Left kidney (tissue), 2 donors: ENCODE results near the gene SNX6. TPM values are rescaled to one million over a fixed set of nuclear protein-coding genes. Genes with fewer than 3 reads are reported as not detected.
"Not testable (repeated sequence)": the region's sequence is repeated elsewhere in the genome, so short reads cannot be mapped to it uniquely, and the experiment has no call there.

Experiments used
- DNase-seq: peaks from one replicate; pipeline ENCODE4 v3.0.0-alpha.2; 2013
- polyA plus RNA-seq: library from polyadenylated mRNA; unstranded; fragments of 120-200 nt; gene quantifications from one replicate; pipeline ENCODE4 v1.2.1, GENCODE V29; 2013; ENCODE audit not compliant: insufficient read length

The SNX6 gene
- polyA plus RNA-seq, 1 donor, result 128 TPM

GRCh38 chr14:34571771-34572170 lies 58.2 kb downstream of the SNX6 start:
- DNase-seq, result no peak

DNA sequence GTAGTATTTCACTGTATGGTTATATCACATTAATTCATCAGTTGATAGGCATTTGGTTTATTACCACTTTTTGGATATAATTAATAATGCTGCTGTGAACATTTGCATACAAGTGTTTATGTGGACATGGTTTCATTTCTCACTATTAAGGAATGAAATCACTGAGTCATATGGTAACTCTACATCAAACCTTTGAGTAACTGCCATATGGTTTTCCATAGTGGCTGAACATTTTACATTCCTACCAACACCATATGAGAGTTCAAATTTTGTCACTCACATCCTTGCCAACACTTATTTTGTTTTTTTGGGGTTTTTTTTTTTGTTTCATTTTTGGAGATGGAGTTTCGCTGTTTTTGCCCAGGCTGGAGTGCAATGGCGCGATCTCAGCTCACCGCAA lies 60.2 kb downstream of the SNX6 start:
- no peak for DNase-seq

DNA sequence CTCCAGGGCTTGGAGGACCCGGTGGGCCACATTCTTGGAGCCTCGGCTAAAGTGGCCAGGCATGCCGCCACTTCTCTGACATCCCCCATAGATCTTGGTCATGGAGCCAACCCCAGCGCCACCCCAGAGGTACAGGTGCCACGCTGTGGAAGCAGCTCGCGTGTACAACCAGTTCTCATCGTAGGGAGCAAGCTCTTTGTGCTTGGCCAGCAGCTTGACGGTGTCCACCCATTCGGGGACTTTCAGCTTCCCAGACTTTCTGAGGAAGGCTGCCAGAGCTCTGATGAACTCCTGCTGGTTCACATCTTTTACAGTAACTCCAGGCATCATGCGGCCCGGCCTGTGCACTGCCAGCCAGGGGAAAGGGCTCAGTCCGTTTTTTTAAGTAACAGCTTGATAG lies 61.1 kb downstream of the SNX6 start:
- DNase-seq, result no peak

DNA sequence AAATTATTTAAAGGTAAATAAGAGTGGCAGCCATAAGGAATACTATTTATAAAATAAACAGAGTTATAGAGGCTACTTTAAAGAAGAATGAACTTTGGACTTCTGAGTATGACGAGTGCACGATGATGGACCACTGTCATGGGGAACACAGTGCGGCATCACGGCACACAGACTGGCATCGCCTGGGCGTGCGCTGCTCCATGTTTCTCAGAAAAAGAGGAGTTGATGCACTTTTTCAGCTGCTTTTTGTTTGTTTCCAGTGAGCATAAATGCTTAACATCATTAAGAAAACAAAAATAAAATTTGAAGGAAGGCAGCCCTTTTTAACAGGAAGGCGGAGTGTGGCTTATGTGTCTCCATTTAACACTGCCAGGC lies 67.2 kb downstream of the SNX6 start:
- DNase-seq, result no peak

- DNase-seq, result not testable (repeated sequence)
These were observed 67.7 kb downstream of the SNX6 start for GRCh38 chr14:34562037-34562775.

- not testable (repeated sequence) for DNase-seq
These were observed 73.5 kb downstream of the SNX6 start for GRCh38 chr14:34556498-34556829.

DNA sequence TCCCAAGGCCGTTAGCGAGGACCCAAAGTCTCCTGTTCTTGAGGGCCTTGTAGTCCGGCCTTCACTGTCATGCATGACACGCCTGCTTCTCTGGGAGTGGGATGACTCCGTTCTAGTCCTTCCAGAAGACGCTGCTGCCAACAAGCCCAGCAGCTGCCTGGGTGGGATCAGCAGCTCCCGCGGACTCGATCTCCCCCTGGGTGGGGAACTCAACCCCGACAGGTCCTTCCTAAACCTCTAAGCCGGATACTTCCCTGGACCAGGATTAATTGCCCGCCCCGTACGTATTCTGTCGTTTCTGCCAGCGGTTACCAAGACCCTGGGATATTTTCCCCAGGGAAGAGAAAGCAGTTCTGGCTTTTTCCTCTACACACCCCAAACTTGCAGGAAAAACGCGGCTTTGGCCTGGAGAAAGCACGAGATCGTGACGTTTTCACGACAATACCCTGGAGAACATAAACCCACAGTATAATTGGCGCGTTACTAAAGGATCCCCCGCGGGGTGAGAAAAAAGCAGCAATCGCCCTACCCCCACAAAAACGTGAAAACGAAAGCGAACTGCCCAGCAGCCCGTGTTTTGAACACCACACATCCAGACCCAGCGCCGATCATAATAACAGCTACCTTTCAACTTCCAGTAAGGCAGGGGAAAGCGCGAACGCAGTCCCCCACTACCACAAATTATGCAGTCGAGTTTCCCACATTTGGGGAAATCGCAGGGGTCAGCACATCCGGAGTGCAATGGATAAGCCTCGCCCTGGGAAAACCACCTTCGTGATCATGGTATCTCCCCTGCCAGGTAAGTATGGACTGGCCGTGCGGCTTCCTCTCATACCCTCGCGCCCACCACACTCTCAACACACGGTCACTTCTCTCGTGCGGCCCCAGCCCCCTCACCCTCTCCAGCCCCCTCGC lies 74.1 kb downstream of the SNX6 start:
- DNase-seq, result not testable (repeated sequence)

DNA sequence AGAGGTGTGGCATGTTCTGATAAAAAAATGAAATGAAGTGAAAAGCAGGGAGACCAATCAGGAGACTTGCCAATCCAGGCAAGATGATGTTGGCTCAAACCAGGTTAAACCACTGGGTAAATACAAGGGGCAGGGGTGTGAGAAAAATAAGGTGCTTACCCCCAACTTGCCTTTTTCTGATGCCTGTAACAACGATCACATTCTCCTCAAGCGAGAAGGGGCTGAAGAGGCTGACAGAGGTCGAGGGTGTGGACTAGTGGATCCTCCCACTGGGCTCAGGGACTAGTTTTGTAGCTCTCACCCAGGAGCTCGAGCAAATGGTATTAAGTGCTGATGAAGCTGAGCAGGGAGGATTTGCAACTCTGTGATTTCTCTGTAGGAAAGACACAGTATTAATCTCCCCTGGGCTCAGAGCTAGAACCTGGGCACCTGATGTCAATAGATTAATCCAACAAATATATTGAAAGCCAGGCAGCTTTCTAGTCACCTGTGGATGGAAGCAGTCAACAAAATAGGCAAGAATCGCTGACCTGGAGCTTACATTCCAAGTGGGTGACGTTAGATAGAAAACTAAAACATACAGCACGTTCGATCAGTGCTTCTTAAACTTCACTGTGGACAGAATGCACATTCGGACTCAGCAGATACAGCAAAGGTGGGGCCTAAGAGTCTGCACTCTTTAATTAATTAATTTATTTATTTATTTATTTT lies 75.3 kb downstream of the SNX6 start:
- DNase-seq, result no peak

DNA sequence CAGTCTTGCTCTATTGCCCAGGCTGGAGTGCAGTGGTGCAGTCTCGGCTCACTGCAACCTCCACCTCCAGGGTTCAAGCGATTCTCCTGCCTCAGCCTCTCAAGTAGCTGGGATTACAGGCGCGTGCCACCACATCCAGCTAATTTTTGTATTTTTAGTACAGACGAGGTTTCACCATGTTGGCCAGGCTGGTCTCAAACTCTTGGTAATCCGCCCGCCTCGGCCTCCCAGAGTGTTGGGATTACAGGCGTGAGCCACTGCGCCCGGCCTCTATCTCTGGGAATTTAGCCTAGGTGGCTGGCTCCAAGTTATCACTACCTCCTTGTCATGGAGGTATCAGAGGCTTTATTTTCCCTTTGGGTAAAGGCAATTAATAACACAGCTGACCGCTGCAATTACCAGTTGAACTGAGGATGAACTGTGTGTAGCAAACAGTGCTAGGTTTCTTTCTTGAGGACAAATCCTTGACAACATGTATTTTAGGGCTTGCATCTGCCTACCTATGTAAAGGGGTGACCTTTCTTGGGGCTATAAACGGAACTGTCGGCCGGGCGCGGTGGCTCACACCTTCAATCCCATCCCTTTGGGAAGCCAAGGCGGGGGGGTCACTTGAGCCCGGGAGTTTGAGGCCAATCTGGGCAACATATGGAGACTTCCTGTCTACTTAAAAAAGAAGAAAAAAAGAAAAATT lies 80.5 kb downstream of the SNX6 start:
- not testable (repeated sequence) for DNase-seq

- no peak for DNase-seq
These were observed 81.4 kb downstream of the SNX6 start for GRCh38 chr14:34548472-34548981.

GRCh38 chr14:34547136-34547520 lies 82.8 kb downstream of the SNX6 start:
- DNase-seq, result not testable (repeated sequence)

DNA sequence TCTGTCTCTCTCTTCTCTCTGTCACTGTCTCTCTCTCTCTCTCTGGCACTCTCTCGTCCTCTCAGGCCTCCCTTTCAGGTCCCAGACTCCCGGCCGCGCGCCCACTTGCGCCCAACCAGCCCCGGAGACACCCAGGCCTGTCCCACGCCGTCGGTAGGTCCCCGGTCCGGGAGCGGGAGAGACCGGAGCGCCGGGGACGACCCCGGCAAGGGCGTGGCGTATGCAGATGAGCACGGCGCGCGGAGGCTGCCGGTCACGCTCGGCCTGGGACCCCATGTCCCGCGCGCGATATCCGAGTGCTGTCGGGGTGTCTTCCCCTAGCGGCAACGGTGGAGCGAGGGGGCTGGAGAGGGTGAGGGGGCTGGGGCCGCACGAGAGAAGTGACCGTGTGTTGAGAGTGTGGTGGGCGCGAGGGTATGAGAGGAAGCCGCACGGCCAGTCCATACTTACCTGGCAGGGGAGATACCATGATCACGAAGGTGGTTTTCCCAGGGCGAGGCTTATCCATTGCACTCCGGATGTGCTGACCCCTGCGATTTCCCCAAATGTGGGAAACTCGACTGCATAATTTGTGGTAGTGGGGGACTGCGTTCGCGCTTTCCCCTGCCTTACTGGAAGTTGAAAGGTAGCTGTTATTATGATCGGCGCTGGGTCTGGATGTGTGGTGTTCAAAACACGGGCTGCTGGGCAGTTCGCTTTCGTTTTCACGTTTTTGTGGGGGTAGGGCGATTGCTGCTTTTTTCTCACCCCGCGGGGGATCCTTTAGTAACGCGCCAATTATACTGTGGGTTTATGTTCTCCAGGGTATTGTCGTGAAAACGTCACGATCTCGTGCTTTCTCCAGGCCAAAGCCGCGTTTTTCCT lies 83.4 kb downstream of the SNX6 start:
- DNase-seq, result not testable (repeated sequence)

DNA sequence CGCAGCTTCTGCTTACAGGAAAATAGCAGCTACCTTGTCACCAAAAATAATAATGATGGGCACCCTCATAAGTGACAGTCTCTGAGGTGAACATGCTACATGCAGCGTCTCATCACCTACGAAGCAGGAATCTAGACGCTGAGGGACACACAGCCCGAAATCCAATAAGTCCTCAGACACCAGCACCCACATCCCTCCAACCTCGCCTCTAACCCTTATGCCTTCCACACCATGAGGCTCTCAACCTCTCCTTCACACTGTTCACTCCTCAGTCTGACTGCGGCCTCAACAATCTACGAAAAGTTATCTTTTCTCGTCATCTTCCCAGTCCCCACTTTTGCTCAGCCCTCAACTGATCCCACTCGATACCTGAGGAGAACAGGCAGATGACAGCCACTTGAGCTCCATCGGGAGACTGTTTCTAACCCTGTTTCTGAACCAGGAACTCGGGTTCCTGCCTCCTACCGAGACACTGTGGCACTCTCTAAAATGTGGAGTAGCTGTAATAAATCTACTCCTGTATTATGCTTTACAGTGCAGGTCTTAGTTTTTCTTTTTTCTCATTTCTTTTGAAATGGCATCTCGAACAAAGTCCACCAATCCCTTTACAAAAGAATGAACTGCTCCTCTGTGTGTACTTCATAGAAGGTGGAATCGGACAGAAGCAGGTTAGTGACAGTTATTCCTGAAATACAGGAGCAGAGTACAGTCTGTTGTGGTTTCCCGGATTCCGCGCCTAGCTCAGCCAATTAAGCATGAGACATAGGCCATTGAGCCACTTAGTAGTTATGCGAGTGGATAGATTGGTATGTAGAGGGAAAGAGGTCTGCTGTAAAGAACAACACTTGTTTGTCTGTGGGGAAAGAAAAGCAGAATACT lies 89.5 kb downstream of the SNX6 start:
- DNase-seq, result not testable (repeated sequence)

- DNase-seq, result peak; percentile 96
These were observed 90.4 kb downstream of the SNX6 start, which contains the start of gene EAPP for GRCh38 chr14:34539407-34540180. TSS of gene EAPP (minus strand) at chr14:34539701. CDS start at chr14:34539628, 73 bp downstream.

DNA sequence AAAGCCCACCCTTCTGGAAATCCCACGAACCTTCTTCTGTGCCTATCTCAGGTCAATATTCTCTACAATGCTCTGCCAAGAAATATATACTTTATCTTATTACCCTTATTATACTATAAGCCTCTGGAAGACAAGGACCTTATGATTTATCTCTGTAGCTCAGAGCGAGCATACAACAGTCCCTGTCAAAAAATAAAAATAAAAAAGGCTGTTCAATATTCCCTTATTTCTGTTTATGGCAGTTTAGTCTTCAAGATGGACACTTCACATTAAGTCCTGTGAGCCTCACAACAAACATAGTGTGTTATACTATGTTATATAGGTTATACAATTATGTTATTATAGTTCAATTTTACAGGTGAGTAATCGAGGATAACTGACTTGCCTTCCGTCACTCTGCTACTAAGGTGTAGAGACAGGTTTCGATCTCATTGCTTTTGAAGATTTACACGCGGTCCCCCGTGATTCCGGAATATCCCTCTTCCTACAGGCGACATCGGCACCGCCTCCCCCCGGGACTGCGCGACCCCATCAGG lies 91.0 kb downstream of the SNX6 start:
- no peak for DNase-seq

DNA sequence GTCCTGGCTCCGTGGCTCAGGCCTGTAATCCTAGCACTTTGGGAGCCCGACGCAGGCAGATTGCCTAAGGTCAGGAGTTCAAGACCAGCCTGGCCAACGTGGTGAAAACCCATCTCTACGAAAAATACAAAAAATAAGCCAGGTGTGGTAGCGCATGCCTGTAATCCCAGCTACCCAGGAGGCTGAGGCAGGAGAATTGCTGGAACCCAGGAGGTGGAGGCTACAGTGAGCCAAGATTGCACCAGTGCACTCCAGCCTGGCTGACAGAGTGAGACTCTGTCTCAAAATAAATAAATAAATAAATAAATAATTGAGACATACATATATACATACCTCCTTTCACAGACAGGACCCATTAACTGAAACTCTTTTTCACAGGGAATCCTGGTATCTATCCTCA lies 91.9 kb downstream of the SNX6 start:
- not testable (repeated sequence) for DNase-seq

DNA sequence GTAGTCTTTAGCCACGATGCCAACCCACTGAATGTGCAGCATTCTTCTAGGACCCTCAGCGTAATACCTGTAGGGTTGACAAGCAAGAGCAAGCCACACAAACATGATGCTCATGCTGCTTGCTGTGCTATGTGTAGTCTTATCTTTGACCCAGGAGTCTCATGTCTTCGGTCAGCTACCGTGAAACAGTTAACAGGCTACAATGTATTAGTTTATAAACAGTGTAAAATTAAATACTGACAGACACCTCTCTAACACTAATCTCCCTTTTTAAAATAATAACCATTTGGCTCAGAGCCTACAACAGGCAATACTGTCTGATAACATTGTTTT lies 92.3 kb downstream of the SNX6 start:
- no peak for DNase-seq

GRCh38 chr14:34536951-34537676 lies 92.8 kb downstream of the SNX6 start:
- no peak for DNase-seq
